WERI-Rb-1 (cell line): ENCODE results near the gene ACTR3.

ENCODE experiments used
- DNase-seq: peaks from one replicate; pipeline ENCODE4 v3.0.0-alpha.2; 2020
- H3K27ac ChIP-seq: fragments of 250-450 bp; sonication (Bioruptor Pico); 2 replicates; pipeline ENCODE4 v1.5.1; 2020; ENCODE audit warnings: mild to moderate bottlenecking, moderate library complexity
- H3K27me3 ChIP-seq: fragments of 250-450 bp; sonication (Bioruptor Pico); 2 replicates; pipeline ENCODE4 v1.5.1; 2021; ENCODE audit warnings: mild to moderate bottlenecking, low read depth, moderate library complexity; ENCODE audit not compliant: insufficient read depth, severe bottlenecking
- H3K36me3 ChIP-seq: fragments of 250-450 bp; sonication (Bioruptor Pico); 2 replicates; pipeline ENCODE4 v1.5.1; 2020; ENCODE audit warnings: mild to moderate bottlenecking, moderate library complexity
- H3K4me3 ChIP-seq: 2 replicates; pipeline ENCODE4 v1.5.1; 2011; ENCODE audit warnings: low read depth, mild to moderate bottlenecking, control low read depth, low read length
- H3K9me3 ChIP-seq: fragments of 250-450 bp; sonication (Bioruptor Pico); 2 replicates; pipeline ENCODE4 v1.5.1; 2021; ENCODE audit warnings: mild to moderate bottlenecking, moderate library complexity; ENCODE audit not compliant: severe bottlenecking
- CTCF ChIP-seq: IDR thresholded peaks from 2 replicates; pipeline ENCODE4 v1.5.1; 2011; ENCODE audit warnings: low read depth, mild to moderate bottlenecking, control low read depth, inconsistent platforms, low read length

Gene ACTR3

GRCh38 chr2:113996671-113997594, 107.0 kb downstream of the ACTR3 start:
- no peak for DNase-seq
- H3K36me3 ChIP-seq, result no peaks in the 10 kb centered on the region
- no peaks in the 10 kb centered on the region for H3K9me3 ChIP-seq
- H3K4me3 ChIP-seq, result no peak overlapping the region
- TF ChIP-seq CTCF, result no peak
- no peaks in the 10 kb centered on the region for H3K27me3 ChIP-seq
- no peak overlapping the region for H3K27ac ChIP-seq

GRCh38 chr2:114001152-114001551, 111.3 kb downstream of the ACTR3 start:
- DNase-seq, result no peak
- Histone ChIP-seq H3K27me3 (no peaks in the 10 kb centered on the region), H3K27ac (no peak overlapping the region), H3K36me3 (no peaks in the 10 kb centered on the region), H3K9me3 (no peaks in the 10 kb centered on the region), H3K4me3 (no peak overlapping the region)
- TF ChIP-seq CTCF, result no peak

GRCh38 chr2:114001937-114002336, 112.0 kb downstream of the ACTR3 start:
- no peak for DNase-seq
- Histone ChIP-seq H3K4me3 (no peak overlapping the region), H3K36me3 (no peaks in the 10 kb centered on the region), H3K27me3 (no peaks in the 10 kb centered on the region), H3K27ac (no peak overlapping the region), H3K9me3 (no peaks in the 10 kb centered on the region)
- TF ChIP-seq CTCF, result no peak

GRCh38 chr2:114005110-114005783, 115.4 kb downstream of the ACTR3 start:
- H3K27ac ChIP-seq, result no peak overlapping the region
- TF ChIP-seq CTCF, result no peak
- no peaks in the 10 kb centered on the region for H3K27me3 ChIP-seq
- no peaks in the 10 kb centered on the region for H3K9me3 ChIP-seq
- H3K4me3 ChIP-seq, result no peak overlapping the region
- no peak for DNase-seq
- H3K36me3 ChIP-seq, result no peaks in the 10 kb centered on the region

- Histone ChIP-seq H3K27me3 (no peaks in the 10 kb centered on the region), H3K9me3 (no peaks in the 10 kb centered on the region), H3K36me3 (no peaks in the 10 kb centered on the region), H3K27ac (no peak overlapping the region), H3K4me3 (no peak overlapping the region)
- DNase-seq, result no peak
- TF ChIP-seq CTCF, result no peak
These were observed 116.6 kb downstream of the ACTR3 start for GRCh38 chr2:114006460-114006859.
